Panc1 (cell line): Measurements from ENCODE around the gene USH2A. TPM values are rescaled to one million over a fixed set of nuclear protein-coding genes. Genes with fewer than 3 reads are reported as not detected.

Experiments
- ATAC-seq: fragments of 200-7000 bp; cut with Tn5 transposase; 2 replicates; pipeline ENCODE4 v1.9.1; 2020; ENCODE audit warnings: mild to moderate bottlenecking, moderate library complexity
- BruUV-seq: library from RNA; stranded (reverse); fragments of 400-500 nt; replicated peaks from 2 replicates; lab custom pipeline; 2021; lab: Mats Ljungman, UMichigan
- CTCF ChIA-PET: fragments of 300-600 bp; sonication (Branson Sonifier 250); formaldehyde crosslinking; loops from one replicate; lab custom pipeline; 2022; ENCODE audit warnings: antibody characterized with exemption; lab: Charles Lee
- POLR2A ChIA-PET: fragments of 300-600 bp; sonication (Branson Sonifier 250); formaldehyde crosslinking; loops from one replicate; lab custom pipeline; 2022; ENCODE audit warnings: antibody characterized with exemption; lab: Charles Lee
- DNase-seq: peaks from one replicate; pipeline ENCODE4 v3.0.0-alpha.2; 2010; ENCODE audit warnings: low read depth, low spot score
- H3K27ac ChIP-seq: 2 replicates; pipeline ENCODE4 v1.5.1; 2011; ENCODE audit warnings: mild to moderate bottlenecking, low read length, inconsistent platforms
- H3K27me3 ChIP-seq: fragments of 200-500 bp; sonication (Bioruptor generic); 2 replicates; pipeline ENCODE4 v1.6.0; 2014; ENCODE audit warnings: low read length, inconsistent platforms; ENCODE audit not compliant: control insufficient read depth, insufficient read depth
- H3K36me3 ChIP-seq: fragments of 200-500 bp; sonication (Bioruptor generic); 2 replicates; pipeline ENCODE4 v1.5.1; 2014; ENCODE audit warnings: inconsistent platforms, mild to moderate bottlenecking, low read length, moderate library complexity; ENCODE audit not compliant: control insufficient read depth, insufficient read depth
- H3K4me1 ChIP-seq: 2 replicates; pipeline ENCODE4 v1.5.1; 2011; ENCODE audit warnings: inconsistent platforms, mild to moderate bottlenecking, low read length, moderate library complexity; ENCODE audit not compliant: control insufficient read depth, insufficient read depth
- H3K4me3 ChIP-seq, 2 experiments: 2 replicates each; pipeline ENCODE4 v1.5.1; 2011 to 2012; ENCODE audit warnings: low read depth in 2 of 2, low read length in 2 of 2, mild to moderate bottlenecking in 2 of 2, inconsistent platforms in 1 of 2, moderate library complexity in 1 of 2
- H3K9me3 ChIP-seq: fragments of 200-500 bp; sonication (Bioruptor generic); 2 replicates; pipeline ENCODE4 v1.5.1; 2014; ENCODE audit warnings: low read depth, mild to moderate bottlenecking, inconsistent platforms, low read length, moderate library complexity; ENCODE audit not compliant: control insufficient read depth, insufficient read depth
- POLR2AphosphoS5 ChIP-seq: IDR thresholded peaks from 2 replicates; pipeline ENCODE4 v1.6.1; 2012; ENCODE audit warnings: mild to moderate bottlenecking, low read depth, low read length, moderate library complexity
- SIN3A ChIP-seq: IDR thresholded peaks from 2 replicates; pipeline ENCODE4 v1.6.1; 2012; ENCODE audit warnings: low read depth, mild to moderate bottlenecking, low read length, moderate library complexity, borderline replicate concordance; ENCODE audit not compliant: insufficient read depth
- TCF7L2 ChIP-seq: IDR thresholded peaks from 2 replicates; pipeline ENCODE4 v1.6.1; 2011; ENCODE audit warnings: mild to moderate bottlenecking, low read depth, low read length, inconsistent platforms
- in situ Hi-C: cut with HindIII; loops from 2 replicates; pipeline ENCODE4 v1.10.0; 2016; ENCODE audit warnings: low sequenced_read_pairs, low pct_unique_long_range_greater_than_20kb
- intact Hi-C: fragments of 100-400 bp; cut with micrococcal nuclease; formaldehyde crosslinking; loops from one replicate; pipeline ENCODE4 v1.10.0; 2022; ENCODE audit not compliant: unreplicated experiment
- total RNA-seq: library from RNA; stranded (reverse); gene quantifications from one replicate; pipeline ENCODE4 v1.2.1, GENCODE V29; 2021; ENCODE audit not compliant: unreplicated experiment
- TF ChIP-seq, protein P1 (sequence below): fragments of 450-650 bp; IDR thresholded peaks from 2 replicates; pipeline ENCODE4 v1.5.1; 2017; ENCODE audit warnings: mild to moderate bottlenecking
- TF ChIP-seq, protein P2 (sequence below), 2 experiments: IDR thresholded peaks; 2 replicates each; pipeline ENCODE4 v1.6.1; 2011 to 2012; ENCODE audit warnings: low read depth in 2 of 2, control low read depth in 1 of 2, low read length in 1 of 2, mild to moderate bottlenecking in 1 of 2, moderate library complexity in 1 of 2; ENCODE audit not compliant: insufficient read depth in 1 of 2

The USH2A gene
- total RNA-seq, 1 experiment from 2014 or later: not detected

DNA sequence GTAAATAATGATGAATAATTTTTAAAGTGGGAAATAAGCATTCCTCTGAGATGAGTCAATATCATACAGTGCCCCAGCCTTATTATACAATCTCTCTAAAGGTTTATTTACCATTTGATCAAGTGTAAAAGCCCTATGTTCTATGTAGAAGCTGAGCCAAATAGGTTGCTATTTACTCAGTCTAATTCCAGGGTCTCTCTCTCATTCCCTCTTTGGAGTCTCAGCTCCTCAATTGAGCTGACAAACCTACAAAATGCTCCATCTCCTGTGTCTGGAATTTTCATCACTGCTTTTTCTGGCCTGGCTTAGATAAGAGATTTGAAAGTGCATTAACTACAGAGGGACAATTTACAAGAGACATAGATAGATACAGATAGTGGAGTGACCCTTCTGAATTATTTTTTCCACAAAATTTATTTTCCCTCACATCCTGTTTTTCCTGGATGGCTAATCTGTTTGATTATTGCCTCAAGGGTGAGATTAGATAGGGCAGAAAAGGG is 24.8 kb upstream of the USH2A start:
- ATAC-seq (no peak), DNase-seq (no peak)
- in situ Hi-C loops (no loop called here), intact Hi-C loops (no loop called here)
- H3K4me3 ChIP-seq: no peak overlapping the region
- H3K27me3 ChIP-seq: no peaks in the 10 kb centered on the region
- TF ChIP-seq, protein P1, sequence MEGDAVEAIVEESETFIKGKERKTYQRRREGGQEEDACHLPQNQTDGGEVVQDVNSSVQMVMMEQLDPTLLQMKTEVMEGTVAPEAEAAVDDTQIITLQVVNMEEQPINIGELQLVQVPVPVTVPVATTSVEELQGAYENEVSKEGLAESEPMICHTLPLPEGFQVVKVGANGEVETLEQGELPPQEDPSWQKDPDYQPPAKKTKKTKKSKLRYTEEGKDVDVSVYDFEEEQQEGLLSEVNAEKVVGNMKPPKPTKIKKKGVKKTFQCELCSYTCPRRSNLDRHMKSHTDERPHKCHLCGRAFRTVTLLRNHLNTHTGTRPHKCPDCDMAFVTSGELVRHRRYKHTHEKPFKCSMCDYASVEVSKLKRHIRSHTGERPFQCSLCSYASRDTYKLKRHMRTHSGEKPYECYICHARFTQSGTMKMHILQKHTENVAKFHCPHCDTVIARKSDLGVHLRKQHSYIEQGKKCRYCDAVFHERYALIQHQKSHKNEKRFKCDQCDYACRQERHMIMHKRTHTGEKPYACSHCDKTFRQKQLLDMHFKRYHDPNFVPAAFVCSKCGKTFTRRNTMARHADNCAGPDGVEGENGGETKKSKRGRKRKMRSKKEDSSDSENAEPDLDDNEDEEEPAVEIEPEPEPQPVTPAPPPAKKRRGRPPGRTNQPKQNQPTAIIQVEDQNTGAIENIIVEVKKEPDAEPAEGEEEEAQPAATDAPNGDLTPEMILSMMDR: no peak
- TF ChIP-seq POLR2AphosphoS5 (no peak), TCF7L2 (no peak), SIN3A (no peak)
- TF ChIP-seq, protein P2, sequence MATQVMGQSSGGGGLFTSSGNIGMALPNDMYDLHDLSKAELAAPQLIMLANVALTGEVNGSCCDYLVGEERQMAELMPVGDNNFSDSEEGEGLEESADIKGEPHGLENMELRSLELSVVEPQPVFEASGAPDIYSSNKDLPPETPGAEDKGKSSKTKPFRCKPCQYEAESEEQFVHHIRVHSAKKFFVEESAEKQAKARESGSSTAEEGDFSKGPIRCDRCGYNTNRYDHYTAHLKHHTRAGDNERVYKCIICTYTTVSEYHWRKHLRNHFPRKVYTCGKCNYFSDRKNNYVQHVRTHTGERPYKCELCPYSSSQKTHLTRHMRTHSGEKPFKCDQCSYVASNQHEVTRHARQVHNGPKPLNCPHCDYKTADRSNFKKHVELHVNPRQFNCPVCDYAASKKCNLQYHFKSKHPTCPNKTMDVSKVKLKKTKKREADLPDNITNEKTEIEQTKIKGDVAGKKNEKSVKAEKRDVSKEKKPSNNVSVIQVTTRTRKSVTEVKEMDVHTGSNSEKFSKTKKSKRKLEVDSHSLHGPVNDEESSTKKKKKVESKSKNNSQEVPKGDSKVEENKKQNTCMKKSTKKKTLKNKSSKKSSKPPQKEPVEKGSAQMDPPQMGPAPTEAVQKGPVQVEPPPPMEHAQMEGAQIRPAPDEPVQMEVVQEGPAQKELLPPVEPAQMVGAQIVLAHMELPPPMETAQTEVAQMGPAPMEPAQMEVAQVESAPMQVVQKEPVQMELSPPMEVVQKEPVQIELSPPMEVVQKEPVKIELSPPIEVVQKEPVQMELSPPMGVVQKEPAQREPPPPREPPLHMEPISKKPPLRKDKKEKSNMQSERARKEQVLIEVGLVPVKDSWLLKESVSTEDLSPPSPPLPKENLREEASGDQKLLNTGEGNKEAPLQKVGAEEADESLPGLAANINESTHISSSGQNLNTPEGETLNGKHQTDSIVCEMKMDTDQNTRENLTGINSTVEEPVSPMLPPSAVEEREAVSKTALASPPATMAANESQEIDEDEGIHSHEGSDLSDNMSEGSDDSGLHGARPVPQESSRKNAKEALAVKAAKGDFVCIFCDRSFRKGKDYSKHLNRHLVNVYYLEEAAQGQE (IDR thresholded peaks at IDR 0.05; ENCODE audit: insufficient read depth in 1 of 2, low read depth in 2 of 2, low read length in 1 of 2): no peak
- H3K36me3 ChIP-seq: no peaks in the 10 kb centered on the region
- BruUV-seq: no TSS peak
- no peak overlapping the region for H3K27ac ChIP-seq
- ChIA-PET CTCF (no interaction called here), POLR2A (no interaction called here)
- H3K4me1 ChIP-seq: no peaks in the 10 kb centered on the region
- H3K9me3 ChIP-seq: no peaks in the 10 kb centered on the region

DNA sequence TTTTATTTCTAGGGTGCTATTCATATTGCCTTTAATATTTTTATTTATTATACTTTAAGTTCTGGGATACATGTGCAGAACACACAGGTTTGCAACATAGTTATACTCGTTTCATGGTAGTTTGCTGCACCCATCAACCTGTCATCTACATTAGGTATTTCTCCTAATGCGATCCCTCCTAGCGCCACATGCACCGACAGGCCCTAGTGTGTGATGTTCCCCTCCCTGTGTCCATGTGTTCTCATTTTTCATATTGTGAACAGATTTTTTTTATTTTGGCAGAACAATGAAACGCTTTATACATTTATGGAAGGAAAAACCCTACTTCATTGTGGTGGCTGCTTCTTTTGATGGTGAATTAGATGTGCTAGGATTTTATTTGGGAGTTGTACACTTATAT is 14.4 kb upstream of the USH2A start:
- Histone ChIP-seq H3K4me1 (no peaks in the 10 kb centered on the region), H3K36me3 (no peaks in the 10 kb centered on the region; the same call in 1 of the 2 replicates), H3K9me3 (no peaks in the 10 kb centered on the region), H3K27ac (no peak overlapping the region), H3K4me3 (no peak overlapping the region), H3K27me3 (no peaks in the 10 kb centered on the region)
- BruUV-seq: no TSS peak
- ChIA-PET CTCF (no interaction called here), POLR2A (no interaction called here)
- no peak for ATAC-seq
- TF ChIP-seq, protein P2 (IDR thresholded peaks at IDR 0.05; ENCODE audit: insufficient read depth in 1 of 2, low read depth in 2 of 2, low read length in 1 of 2): no peak
- TF ChIP-seq POLR2AphosphoS5 (no peak), TCF7L2 (no peak), SIN3A (no peak)
- TF ChIP-seq, protein P1: no peak
- no peak for DNase-seq
- intact Hi-C loops: no loop called here
- in situ Hi-C loops: no loop called here
